ENCODE data around the gene ITK. TPM values are rescaled to one million over a fixed set of nuclear protein-coding genes. Genes with fewer than 3 reads are reported as not detected.

The ITK gene
- total and polyA plus RNA-seq, 2 donors (not counting 1 experiment from before 2014, with no cell fraction given) = 0.75 to 1.1 TPM

DNA sequence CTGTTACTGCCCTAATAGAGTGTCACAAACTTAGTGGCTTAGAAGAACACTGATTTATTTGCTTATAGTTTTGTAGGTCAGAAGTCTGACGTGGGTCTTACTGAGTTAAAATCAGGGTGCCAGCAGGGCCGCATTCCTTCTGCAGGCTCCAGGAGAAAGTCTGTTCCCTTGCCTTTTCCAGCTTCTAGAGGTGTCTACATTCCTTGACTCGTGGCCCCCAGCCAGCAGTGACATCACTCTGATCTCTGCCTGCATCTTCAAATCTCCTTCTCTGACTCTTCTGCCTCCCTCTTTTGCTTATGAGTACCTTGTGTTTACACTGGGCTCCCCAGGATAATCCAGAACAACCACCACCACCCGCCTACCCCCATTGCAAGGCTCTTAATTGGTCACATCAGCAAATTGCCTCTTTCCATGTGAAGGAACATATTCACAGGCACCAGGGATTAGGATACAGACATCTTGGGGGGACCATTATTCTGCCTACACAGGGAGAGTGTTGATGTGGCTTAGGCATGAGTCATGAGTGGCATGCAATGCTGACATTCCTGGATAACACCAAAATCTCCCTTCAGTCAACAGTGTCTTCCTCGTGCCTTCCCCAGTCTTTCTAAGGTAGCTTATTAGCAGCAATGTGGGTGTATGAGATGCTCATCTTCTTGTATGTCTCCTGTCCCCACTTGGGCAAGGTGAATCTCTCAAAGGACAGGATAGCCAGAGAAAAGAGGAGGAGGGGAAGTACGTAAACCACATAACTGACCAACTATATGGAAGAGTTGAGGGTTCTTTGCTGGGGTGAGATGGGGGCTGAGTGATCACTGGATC, 109.7 kb downstream of the ITK start:
- Histone ChIP-seq H3K9me3 (ENCODE audit: control extremely low read depth in 1 of 3, control insufficient read depth in 2 of 3, insufficient read depth in 1 of 3, low read length in 2 of 3) (peaks cover 0 to 7% (median 5%) of the 10 kb centered on the region in 3 donors), H3K79me2 (ENCODE audit: control insufficient read depth, insufficient read depth, low read length) (peaks cover 84% of the 10 kb centered on the region), H3K27me3 (replicated peaks in 1 of 4; ENCODE audit: control extremely low read depth in 1 of 4, control insufficient read depth in 3 of 4, insufficient read depth in 4 of 4, low read length in 3 of 4) (no peaks in the 10 kb centered on the region), H3K9ac (ENCODE audit: low read length) (no peak overlapping the region), H3K36me3 (replicated peaks in 1 of 2; ENCODE audit: control extremely low read depth in 1 of 2, control insufficient read depth in 1 of 2, extremely low read depth in 1 of 2, insufficient read depth in 2 of 2, low read length in 1 of 2) (peaks cover 28 to 91% of the 10 kb centered on the region in 2 experiments), H3K4me1 (ENCODE audit: control insufficient read depth in 2 of 2, insufficient read depth in 2 of 2, low read length in 2 of 2) (peaks cover 11 to 21% of the 10 kb centered on the region in 2 donors), H3K4me2 (replicated peaks; ENCODE audit: low read depth, low read length, poor library complexity, severe bottlenecking) (no peak overlapping the region), H3K4me3 (ENCODE audit: control extremely low read depth in 1 of 5, extremely low read depth in 1 of 5, insufficient read depth in 1 of 5, low read depth in 2 of 5, low read length in 4 of 5) (no peak overlapping the region), H2AFZ (ENCODE audit: insufficient read depth, low read depth, low read length, poor library complexity, severe bottlenecking) (no peak overlapping the region), H4K20me1 (ENCODE audit: control insufficient read depth, insufficient read depth, low read length, poor library complexity, severe bottlenecking) (peaks cover 28% of the 10 kb centered on the region), H3K27ac (ENCODE audit: low read length in 2 of 2) (peak overlapping the region; percentile 72)
- intact Hi-C loops (cut with micrococcal nuclease) = loop anchor here (2.0 kb wide), 2 partner anchors 16 to 38 kb away; no protein-coding TSS in a partner anchor
- ChIA-PET CTCF (interaction anchor here (0.8 to 1.7 kb wide), 3 partner anchors 13 to 23 kb away, joined by 3 to 6 read pairs (median 3); no protein-coding TSS in a partner anchor), POLR2A (interaction anchor here (0.9 kb wide), 1 partner anchor 17 kb away, joined by 4 read pairs; no protein-coding TSS in a partner anchor)
- TF ChIP-seq EZH2 (IDR thresholded peaks at IDR 0.05; ENCODE audit: borderline replicate concordance, insufficient read depth, low read depth, low read length, poor library complexity, severe bottlenecking) = no peak
- TF ChIP-seq, protein P1, sequence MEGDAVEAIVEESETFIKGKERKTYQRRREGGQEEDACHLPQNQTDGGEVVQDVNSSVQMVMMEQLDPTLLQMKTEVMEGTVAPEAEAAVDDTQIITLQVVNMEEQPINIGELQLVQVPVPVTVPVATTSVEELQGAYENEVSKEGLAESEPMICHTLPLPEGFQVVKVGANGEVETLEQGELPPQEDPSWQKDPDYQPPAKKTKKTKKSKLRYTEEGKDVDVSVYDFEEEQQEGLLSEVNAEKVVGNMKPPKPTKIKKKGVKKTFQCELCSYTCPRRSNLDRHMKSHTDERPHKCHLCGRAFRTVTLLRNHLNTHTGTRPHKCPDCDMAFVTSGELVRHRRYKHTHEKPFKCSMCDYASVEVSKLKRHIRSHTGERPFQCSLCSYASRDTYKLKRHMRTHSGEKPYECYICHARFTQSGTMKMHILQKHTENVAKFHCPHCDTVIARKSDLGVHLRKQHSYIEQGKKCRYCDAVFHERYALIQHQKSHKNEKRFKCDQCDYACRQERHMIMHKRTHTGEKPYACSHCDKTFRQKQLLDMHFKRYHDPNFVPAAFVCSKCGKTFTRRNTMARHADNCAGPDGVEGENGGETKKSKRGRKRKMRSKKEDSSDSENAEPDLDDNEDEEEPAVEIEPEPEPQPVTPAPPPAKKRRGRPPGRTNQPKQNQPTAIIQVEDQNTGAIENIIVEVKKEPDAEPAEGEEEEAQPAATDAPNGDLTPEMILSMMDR (IDR thresholded peaks at IDR 0.05) = no peak
- peaks cover 5% of the 10 kb centered on the region for H3K9me3 Mint-ChIP-seq (ENCODE audit: insufficient read depth)
- no peak for DNase-seq
- peak overlapping the region; percentile 35 for H3K27ac Mint-ChIP-seq
- WGBS (ENCODE audit: insufficient coverage) = 100% methylated on average over 4 of the region's 6 CpGs
- peaks cover 45% of the 10 kb centered on the region for H3K4me1 Mint-ChIP-seq
- no peak overlapping the region for H3K4me3 Mint-ChIP-seq
- H3K27me3 Mint-ChIP-seq = no peaks in the 10 kb centered on the region
- ATAC-seq (ENCODE audit: low read depth) = no peak

All from B cell (primary cell).